Measurements from ENCODE around the gene DUSP5.
A peak's percentile ranks its signal among the peaks of the same experiment; 100 is the strongest.

Gene DUSP5

DNA sequence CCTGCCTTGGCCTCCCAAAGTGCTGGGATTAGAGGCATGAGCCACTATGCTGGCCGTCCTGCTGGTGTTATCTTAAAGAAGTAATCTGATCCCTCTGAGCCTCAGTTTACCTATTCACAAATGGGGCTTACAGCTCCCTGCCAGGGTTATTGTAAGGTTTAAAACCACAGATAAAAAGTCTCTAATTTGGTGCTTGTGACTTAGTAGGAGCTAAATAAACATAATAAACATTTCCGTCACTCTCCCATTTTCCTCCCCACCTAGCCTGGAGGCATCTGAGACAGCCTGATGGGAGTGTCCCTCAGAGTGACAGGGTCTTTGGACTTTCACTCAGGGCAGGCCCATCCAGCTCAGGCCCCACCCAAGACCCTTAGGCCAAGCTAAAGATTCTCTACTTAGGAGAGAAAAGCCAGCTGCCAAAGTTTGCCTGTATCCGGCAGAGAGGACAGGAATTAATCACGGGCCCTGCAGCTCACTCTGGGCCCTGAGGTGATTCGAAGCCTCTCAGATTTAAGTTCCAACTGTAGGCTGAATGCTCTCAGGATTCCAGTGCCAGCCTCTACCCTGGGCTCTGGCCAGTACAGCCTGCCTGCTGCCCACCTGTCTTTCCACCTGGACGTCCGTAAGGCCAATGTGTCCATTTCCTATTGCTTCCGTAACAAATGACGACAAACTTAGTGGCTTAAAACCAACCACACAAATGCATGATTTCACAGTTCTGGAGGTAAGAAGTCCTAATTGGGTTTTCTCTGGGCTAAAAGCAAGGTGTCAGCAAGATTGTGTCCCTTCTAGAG, 21.8 kb upstream of the DUSP5 start:
- H3K4me3 ChIP-seq (ENCODE audit: low read depth, low read length), result no peak overlapping the region
- no peak for DNase-seq (ENCODE audit: low read depth)

DNA sequence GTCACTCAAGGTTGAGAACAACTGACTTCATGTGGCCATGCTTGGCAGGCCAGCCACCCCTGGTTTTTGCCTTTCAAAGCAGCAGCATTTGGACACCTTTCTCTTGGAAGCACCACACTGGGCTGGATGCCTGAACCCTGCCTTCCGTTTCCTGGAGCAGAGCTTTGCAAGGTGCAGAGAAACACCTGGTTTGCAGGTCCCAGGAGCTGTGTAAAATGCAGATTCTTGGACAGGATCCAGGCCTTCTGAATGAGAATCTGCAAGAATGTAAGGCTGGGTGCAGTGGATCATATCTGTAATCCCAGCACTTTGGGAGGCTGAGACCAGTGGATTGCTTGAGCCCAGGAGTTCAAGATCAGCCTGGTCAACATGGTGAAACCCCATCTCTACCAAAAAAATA, 18.0 kb upstream of the DUSP5 start:
- no peak for DNase-seq (ENCODE audit: low read depth)

DNA sequence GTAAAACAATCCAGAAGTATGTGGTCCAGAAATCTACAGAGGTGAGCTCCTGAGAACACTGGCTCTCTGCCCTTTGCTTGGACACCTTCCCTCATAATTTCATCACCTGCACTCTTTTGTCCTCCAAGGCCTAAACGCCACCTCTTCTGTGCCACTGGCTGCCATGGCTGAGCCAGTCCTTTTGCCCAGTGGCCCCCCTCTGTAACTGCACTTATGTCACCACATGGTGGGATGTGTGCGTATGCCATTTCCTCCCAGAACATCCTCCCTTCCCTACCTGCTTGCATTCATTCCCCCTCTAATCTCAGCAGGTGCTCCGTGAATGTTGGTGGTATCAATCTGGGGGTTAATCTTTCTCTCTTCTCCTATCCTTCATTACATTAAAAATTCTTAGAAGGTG, 17.3 kb upstream of the DUSP5 start:
- H3K4me3 ChIP-seq (ENCODE audit: low read depth, low read length), result no peak overlapping the region
- DNase-seq (ENCODE audit: low read depth), result no peak

More for the DNA sequence above, 18.0 kb upstream of the DUSP5 start:
- H3K4me3 ChIP-seq (ENCODE audit: low read depth, low read length), result no peak overlapping the region

GRCh38 chr10:110481919-110482318, 15.8 kb upstream of the DUSP5 start:
- no peak for DNase-seq (ENCODE audit: low read depth)
- H3K4me3 ChIP-seq (ENCODE audit: low read depth, low read length), result no peak overlapping the region

DNA sequence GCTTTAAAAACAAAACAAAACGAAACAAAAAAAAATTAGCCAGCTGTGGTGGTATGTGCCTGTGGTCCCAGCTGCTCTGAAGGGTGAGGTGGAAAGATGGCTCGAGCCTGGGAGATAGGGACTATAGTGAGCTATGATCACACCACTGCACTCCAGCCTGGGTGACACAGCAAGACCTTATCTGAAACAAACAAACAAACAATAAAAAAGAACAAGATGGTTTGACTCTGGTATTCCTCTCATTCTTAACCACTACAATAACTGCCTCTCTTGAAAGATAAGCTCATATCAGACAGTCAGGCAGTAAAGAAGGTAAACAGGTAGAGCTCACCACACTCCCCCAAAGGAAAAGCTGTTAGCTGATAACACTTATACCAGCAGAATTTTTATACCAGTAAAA, 14.1 kb upstream of the DUSP5 start:
- no peak overlapping the region for H3K4me3 ChIP-seq (ENCODE audit: low read depth, low read length)
- no peak for DNase-seq (ENCODE audit: low read depth)

GRCh38 chr10:110485541-110485940, 12.2 kb upstream of the DUSP5 start:
- no peak for DNase-seq (ENCODE audit: low read depth)

DNA sequence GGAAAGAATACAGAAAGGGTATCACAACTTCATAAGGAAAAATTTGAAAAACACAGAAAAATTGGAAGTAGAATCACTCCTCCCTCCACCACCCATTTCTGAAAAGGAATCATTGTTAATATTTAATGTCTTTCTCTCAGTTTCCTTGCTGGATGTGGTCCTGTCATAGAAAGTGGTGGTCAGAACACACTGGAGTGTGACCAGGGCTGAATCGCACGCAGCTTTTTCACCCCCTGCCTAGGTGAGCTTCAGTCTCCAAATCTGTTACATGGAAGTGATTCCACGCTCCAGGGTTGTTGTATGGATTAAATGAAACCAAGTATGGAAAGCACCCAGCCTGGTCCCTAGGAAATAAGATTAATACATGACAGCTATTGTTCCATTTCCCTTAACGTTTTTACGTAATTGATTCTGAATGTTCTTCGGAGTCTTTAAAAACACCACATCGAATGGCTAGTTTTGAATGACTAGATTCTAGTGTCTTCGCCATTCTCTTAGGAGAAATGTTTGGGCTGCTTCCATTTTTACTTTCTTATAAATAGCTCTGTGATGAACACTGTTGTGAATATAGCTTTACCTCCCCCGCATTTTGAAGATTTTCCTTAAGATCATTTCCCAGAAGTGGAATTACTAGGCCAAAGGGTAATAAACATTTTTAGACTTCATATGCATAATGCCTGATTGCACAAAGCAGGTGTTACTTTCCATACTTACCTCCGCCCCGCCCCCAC, 10.9 kb upstream of the DUSP5 start:
- H3K4me3 ChIP-seq (ENCODE audit: low read depth, low read length), result no peak overlapping the region
- no peak for DNase-seq (ENCODE audit: low read depth)

More at GRCh38 chr10:110485541-110485940, 12.2 kb upstream of the DUSP5 start:
- no peak overlapping the region for H3K4me3 ChIP-seq (ENCODE audit: low read depth, low read length)

DNA sequence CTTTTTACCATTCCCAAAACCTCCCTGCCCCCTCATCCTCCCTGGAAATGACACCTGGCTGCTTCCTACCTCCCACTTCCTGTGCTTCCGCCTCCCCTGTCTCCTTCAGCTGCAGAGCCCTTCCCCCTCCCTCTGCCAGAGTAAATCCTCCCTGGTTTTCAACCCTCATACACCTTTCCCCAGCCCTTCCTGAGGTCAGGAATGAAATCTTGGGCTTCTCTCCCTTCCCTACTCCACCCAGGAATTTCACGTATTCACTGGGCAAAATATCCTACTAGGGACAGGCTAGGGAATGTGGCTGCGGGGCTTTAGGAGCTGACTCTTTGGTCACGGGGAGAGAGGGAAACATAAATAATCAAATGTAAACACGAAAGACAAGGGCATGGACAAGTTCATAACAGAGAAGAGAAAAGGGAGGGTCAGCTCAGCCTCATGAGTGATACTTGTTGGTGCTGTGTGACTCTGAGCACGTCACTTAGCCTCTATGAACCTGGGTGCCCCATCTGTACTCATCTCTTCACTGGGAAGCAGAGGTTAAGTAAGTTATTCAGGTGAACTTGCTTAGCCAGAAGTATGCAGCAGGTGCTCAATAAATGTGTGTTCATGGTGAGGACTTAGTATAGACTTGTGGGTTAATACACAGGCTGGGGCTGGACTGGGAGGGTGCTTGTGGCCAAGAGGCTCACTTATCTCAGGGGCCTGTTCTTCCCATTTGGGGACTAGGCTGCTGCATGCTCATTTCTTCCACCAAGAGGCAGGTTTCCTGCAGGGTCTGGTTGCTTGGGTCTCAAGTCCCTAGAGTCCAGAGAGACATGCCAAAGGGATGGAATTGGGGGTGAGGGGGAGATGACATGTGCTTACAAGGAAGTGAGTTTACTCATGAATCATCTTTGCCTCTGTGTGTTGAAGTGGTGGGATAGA, 10.0 kb upstream of the DUSP5 start:
- H3K4me3 ChIP-seq (ENCODE audit: low read depth, low read length), result no peak overlapping the region
- peak; percentile 60 for DNase-seq (ENCODE audit: low read depth)

DNA sequence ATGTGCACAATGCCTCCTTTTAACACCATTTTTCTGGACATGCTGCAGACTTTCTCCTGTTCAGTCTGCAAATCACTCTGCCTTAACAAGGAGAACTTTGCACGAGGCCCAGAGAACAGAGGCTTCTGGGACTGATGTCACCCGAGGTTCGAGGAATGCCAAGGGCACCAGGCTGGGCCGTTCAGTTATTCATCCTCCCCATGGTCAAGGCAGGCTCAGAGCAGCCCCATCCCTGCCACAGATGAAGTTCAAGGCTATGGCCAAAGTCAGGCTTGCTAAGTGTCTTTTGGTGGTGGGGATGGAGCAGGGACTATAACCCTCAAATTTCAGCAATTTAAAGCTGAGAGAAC, 9.4 kb upstream of the DUSP5 start:
- no peak for DNase-seq (ENCODE audit: low read depth)
- H3K4me3 ChIP-seq (ENCODE audit: low read depth, low read length), result no peak overlapping the region

DNA sequence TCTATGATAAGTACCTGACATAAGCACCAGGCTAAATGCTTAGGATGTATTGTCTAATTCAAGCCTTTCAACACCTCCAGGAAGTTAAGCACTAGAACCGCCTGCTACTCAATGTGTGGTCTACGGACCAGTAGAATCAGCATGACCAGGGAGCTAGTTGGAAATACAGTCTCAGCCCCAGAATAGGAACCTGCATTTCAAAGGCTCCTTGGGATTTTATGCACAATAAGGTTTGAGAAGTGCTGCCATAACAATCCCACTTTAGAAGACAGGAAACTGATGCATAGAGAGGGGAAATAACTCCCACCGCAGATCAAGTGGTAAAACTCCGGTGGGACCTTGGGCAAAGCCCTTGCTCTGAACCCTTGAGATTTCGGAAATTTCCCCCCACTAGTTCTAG, 8.8 kb upstream of the DUSP5 start:
- H3K4me3 ChIP-seq (ENCODE audit: low read depth, low read length), result no peak overlapping the region
- DNase-seq (ENCODE audit: low read depth), result no peak

DNA sequence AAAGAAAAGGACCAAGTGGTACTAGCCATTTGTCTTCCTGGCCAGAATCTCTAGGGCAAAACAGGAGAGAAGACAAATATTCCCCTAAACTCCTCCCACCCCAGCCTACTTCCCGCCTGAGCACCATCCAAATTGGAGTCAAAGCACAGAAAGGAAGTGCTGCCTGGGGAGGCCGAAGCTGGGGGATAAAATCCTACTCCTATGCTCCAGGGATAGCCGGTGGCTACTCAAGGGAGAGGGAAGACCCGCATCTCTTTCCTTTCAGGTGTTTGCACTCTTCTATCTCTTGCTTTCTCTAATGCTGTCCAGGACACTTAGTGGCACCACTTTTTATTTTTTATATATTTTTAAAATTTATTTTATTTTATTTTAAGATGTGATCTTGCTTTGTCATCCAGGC, 7.1 kb upstream of the DUSP5 start:
- H3K4me3 ChIP-seq (ENCODE audit: low read depth, low read length), result no peak overlapping the region
- no peak for DNase-seq (ENCODE audit: low read depth)

GRCh38 chr10:110491346-110491745, 6.4 kb upstream of the DUSP5 start:
- no peak for DNase-seq (ENCODE audit: low read depth)
- no peak overlapping the region for H3K4me3 ChIP-seq (ENCODE audit: low read depth, low read length)

DNA sequence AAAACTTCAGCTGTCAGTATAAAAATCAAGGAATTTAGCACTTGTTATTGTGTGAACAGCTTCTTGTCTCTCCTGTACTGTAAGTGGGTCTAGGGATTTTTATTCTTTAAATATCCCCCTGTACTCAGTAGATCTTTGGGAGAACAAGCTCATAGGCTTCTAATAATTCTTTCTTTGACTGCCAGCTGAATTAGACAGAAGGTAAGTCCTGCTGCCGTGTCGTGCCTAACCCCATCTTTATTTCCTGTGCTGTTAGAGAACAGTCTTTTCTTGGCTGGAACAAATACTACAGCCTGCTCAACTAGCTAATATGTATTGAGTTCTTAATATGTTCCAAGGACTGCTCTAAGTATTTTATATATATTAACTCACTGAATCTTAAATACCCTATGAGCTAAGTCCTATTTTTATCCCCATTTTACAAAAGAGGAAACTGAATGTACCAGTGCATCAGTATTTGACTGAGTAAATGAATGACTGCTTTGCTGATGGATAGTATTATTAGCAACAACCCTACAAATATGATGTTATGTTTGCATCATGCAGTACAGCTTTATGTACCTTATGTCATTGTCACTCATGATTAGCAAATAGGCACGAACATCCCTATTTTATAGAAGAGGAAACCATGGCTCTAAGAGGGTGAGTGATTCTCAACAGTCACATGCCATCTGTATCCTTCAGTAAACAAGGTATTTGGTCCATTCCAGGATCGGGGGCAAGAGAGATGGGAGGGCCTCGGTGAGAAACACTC, 5.5 kb upstream of the DUSP5 start:
- no peak overlapping the region for H3K4me3 ChIP-seq (ENCODE audit: low read depth, low read length)
- DNase-seq (ENCODE audit: low read depth), result no peak

DNA sequence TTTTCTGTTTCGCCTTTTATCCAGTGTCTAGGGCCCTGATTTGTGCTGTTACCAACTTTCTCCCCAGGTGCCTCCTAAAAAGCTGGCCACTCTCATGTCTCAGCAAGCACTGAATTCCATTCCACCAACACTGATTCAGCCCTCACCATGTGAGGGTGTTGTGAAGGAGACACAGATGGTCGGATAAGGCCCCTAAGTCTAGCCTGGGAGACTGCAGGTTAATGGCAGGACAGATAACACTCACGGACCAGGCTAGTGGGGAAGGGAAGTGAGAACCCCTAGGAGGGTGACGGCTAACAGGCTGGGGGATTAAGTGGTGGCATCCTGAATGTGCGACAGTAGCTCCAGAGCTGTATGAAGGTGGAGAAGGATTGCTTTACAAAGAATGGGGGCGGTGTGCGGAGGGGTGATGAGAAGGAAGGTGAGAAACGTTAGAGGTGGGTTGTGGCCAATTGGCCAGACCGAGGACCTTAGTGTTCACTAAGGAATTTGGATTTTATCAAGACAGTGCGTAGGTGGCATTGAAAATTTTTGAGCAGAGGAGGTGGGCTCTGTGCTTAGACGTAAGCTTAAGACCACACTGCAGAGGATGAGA, 3.8 kb upstream of the DUSP5 start:
- DNase-seq (ENCODE audit: low read depth), result no peak
- no peak overlapping the region for H3K4me3 ChIP-seq (ENCODE audit: low read depth, low read length)

DNA sequence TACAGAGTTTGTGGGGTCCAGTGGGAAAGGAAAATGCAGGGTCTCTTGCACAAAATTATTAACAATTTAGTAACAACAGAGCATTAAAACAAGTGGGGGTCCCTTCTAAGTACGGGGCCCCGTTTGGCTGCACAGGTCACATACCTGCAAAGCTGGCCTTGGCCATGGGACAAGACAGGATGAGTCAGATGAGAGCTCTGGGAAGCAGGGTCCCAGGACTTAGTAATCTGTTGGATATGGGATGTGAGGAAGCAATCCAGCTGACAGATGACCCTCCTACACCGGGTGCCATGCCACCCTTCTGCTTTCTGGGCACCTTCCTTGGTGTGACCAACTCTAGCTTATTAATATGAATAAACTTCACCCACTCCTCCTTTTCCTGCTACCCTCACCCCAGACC, 3.2 kb upstream of the DUSP5 start:
- H3K4me3 ChIP-seq (ENCODE audit: low read depth, low read length), result no peak overlapping the region
- DNase-seq (ENCODE audit: low read depth), result no peak

DNA sequence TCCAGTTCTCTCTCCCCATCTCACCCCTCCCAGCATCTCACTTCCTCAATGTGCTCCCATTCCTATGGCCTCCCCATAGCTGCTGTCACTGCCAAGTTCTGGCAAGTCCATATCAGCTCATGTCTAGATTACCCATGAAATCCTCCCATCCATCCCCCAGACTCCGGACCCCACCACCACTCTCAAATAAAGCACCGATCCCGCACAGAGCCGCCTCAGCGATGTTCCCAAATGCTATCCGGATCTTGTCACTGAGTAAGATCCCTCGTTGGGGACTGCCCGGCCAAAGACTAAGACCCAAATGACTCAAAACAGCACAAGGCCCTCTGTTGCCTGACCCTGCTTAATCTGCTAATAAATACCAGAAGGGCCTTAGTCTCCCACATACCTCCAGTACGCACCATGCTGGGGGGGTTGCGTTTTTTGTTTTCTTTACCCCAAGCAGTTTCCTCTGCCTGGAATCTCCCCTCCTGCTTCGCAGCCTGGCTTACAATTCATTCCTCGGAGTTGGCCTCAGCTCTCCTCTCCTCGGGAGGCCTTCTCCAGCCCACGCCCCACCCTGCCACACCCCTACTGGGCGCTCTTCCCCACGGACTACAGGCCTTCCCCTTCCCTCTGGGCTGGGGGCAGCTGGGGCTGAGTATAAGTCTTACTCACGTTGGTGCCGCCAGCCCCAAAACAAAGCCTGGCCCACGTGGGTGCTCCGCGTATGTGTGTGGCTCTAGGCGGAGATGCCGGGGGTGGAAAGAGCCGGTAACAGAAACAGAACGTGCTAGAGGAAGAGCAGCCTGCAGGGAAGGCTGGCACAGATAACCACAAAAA, 1.8 kb upstream of the DUSP5 start:
- DNase-seq (ENCODE audit: low read depth), result peak; percentile 90
- H3K4me3 ChIP-seq (ENCODE audit: low read depth, low read length), result peak overlapping the region; percentile 93

DNA sequence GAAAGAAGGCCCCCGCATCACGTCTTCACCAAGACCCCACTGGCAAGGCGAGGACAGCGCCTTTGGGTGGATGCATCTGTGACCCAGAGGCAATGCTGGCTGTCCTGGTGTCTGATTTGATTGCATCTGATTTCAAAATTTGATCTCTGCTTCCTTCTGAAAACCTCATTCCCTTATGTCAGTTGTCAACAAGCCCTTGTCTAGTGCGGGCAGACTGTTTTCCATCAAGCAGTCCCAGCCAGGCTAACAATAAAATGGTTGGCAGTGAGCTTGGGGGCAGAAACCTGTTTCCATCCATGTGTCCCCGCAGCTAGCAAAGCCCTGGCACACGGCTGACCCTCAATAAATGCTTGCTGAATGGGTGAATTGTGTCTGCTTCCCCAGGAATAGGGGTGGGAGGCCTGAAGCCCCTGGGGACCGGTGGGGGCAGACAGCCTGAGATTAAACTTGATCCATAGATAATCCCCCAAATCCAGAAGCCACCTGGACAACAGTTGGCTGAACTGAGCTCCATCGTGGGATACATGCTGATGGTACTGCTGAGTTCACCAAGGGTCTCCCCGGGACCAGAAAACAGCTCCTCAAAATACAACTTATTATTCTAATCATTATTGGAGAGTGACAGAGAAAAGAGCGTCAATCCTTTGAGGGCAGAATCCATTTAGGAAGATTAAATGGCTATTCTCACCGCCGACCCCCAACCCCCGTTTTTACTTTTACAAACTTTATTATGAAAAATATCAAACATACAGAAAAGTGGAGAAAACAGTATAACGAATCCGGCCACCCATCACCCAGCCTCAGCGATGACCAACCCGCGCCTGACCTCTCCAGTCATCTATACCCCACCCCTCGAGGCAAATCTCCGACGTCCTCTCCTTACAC, 912 bp upstream of the DUSP5 start:
- H3K4me3 ChIP-seq (ENCODE audit: low read depth, low read length), result peak overlapping the region; percentile 93
- DNase-seq (ENCODE audit: low read depth), result no peak
